GM12878 (cell line): ENCODE data around the gene DPY19L1. TPM values are rescaled to one million over a fixed set of nuclear protein-coding genes. Genes with fewer than 3 reads are reported as not detected.

Source experiments
- ATAC-seq: fragments of 200-7000 bp; cut with Tn5 transposase; 3 replicates; pipeline ENCODE4 v1.9.1; 2020; ENCODE audit warnings: mild to moderate bottlenecking, moderate library complexity
- BruUV-seq: library from RNA; stranded (reverse); fragments of 400-500 nt; replicated peaks from 2 replicates; lab custom pipeline; 2021; lab: Mats Ljungman, UMichigan
- CTCF ChIA-PET: fragments of 300-600 bp; sonication (Branson Sonifier 250); formaldehyde crosslinking; extraction: SDS; loops from one replicate; lab custom pipeline; 2021; ENCODE audit warnings: inconsistent platforms; lab: Yijun Ruan, JAX
- POLR2A ChIA-PET: fragments of 350-600 bp; formaldehyde crosslinking; extraction: SDS; loops from one replicate; lab custom pipeline; 2021; ENCODE audit warnings: inconsistent platforms; lab: Charles Lee
- RAD21 ChIA-PET: fragments of 300-600 bp; sonication (Branson Sonifier 250); formaldehyde crosslinking; loops from one replicate; lab custom pipeline; 2023; ENCODE audit warnings: antibody characterized with exemption; ENCODE audit not compliant: unreplicated experiment; lab: Charles Lee
- SMC1A ChIA-PET: fragments of 300-600 bp; sonication (Branson Sonifier 250); formaldehyde crosslinking; loops from one replicate; lab custom pipeline; 2023; ENCODE audit not compliant: unreplicated experiment, uncharacterized antibody; lab: Charles Lee
- DNase-seq: peaks from one replicate; pipeline ENCODE4 v3.0.0-alpha.2; 2011; ENCODE audit warnings: low read depth, low spot score
- FAIRE-seq: peaks from 3 replicates; lab custom pipeline; 2011; peaks lifted over from hg19 to GRCh38; lab: Jason Lieb, UNC
- H2AFZ ChIP-seq: 2 replicates; pipeline ENCODE4 v1.6.0; 2011; ENCODE audit warnings: low read depth, low read length, control low read depth; ENCODE audit not compliant: control insufficient read depth
- H3K27ac ChIP-seq: 2 replicates; pipeline ENCODE4 v1.5.1; 2011; ENCODE audit warnings: control low read depth; ENCODE audit not compliant: control insufficient read depth, insufficient read depth
- H3K27me3 ChIP-seq, 2 experiments: replicated peaks in 1 of 2; 2 replicates each; pipeline versions ENCODE4 v1.6.0 to v1.6.1; 2011; ENCODE audit warnings: low read length in 1 of 2; ENCODE audit not compliant: control insufficient read depth in 2 of 2, insufficient read depth in 2 of 2
- H3K36me3 ChIP-seq, 2 experiments: 2 replicates each; pipeline ENCODE4 v1.5.1; 2011; ENCODE audit warnings: low read length in 1 of 2; ENCODE audit not compliant: control insufficient read depth in 2 of 2, insufficient read depth in 2 of 2
- H3K4me1 ChIP-seq: 2 replicates; pipeline ENCODE4 v1.6.1; 2011; ENCODE audit warnings: mild to moderate bottlenecking, low read length, moderate library complexity, mixed read lengths; ENCODE audit not compliant: control insufficient read depth, insufficient read depth
- H3K4me2 ChIP-seq: 2 replicates; pipeline ENCODE4 v1.6.0; 2011; ENCODE audit warnings: control low read depth; ENCODE audit not compliant: control insufficient read depth, insufficient read depth
- H3K4me3 ChIP-seq: fragments of 200-600 bp; sonication (generic); 2 replicates; pipeline ENCODE4 v1.5.1; 2016
- H3K79me2 ChIP-seq: 2 replicates; pipeline ENCODE4 v1.6.0; 2011; ENCODE audit warnings: low read length; ENCODE audit not compliant: control insufficient read depth, insufficient read depth
- H3K9ac ChIP-seq: 2 replicates; pipeline ENCODE4 v1.8.0; 2011; ENCODE audit warnings: low read length, control low read depth, mixed read lengths; ENCODE audit not compliant: control insufficient read depth, insufficient read depth
- H3K9me3 ChIP-seq: replicated peaks from 3 replicates; pipeline ENCODE4 v1.5.1; 2011; ENCODE audit warnings: mild to moderate bottlenecking, low read length; ENCODE audit not compliant: control insufficient read depth, insufficient read depth
- H4K20me1 ChIP-seq: 2 replicates; pipeline ENCODE4 v1.6.0; 2011; ENCODE audit not compliant: control insufficient read depth, insufficient read depth
- EGR1 ChIP-seq, 2 experiments: IDR thresholded peaks; 1 replicate in 1 of 2; 2 replicates in 1 of 2; pipeline ENCODE4 v1.6.1; 2011 to 2012; ENCODE audit warnings: low read depth in 2 of 2, low read length in 2 of 2, borderline replicate concordance in 1 of 2, mild to moderate bottlenecking in 1 of 2, moderate library complexity in 1 of 2
- MEF2B ChIP-seq: fragments of 450-650 bp; IDR thresholded peaks from 2 replicates; pipeline ENCODE4 v1.6.1; 2018; ENCODE audit warnings: mild to moderate bottlenecking, moderate library complexity; ENCODE audit not compliant: partially characterized antibody, poor library complexity, severe bottlenecking
- MLLT1 ChIP-seq: fragments of 450-650 bp; IDR thresholded peaks from 2 replicates; pipeline ENCODE4 v1.6.1; 2016; ENCODE audit warnings: mild to moderate bottlenecking
- NR2C1 ChIP-seq: fragments of 450-650 bp; IDR thresholded peaks from 2 replicates; pipeline ENCODE4 v1.6.1; 2017; ENCODE audit warnings: antibody characterized with exemption, mild to moderate bottlenecking, moderate library complexity
- SIX5 ChIP-seq: IDR thresholded peaks from 2 replicates; pipeline ENCODE4 v1.6.1; 2011; ENCODE audit warnings: mild to moderate bottlenecking, low read depth, low read length, moderate library complexity; ENCODE audit not compliant: severe bottlenecking
- SMARCA5 ChIP-seq: fragments of 450-650 bp; IDR thresholded peaks from 2 replicates; pipeline ENCODE4 v1.6.1; 2017; ENCODE audit warnings: mild to moderate bottlenecking
- YBX1 ChIP-seq: fragments of 450-650 bp; IDR thresholded peaks from 2 replicates; pipeline ENCODE4 v1.6.1; 2016; ENCODE audit warnings: antibody characterized with exemption
- ZBTB11 ChIP-seq: fragments of 450-650 bp; formaldehyde crosslinking; IDR thresholded peaks from 2 replicates; pipeline ENCODE4 v1.5.0; 2022; ENCODE audit warnings: mild to moderate bottlenecking, missing genetic modification characterization
- ZNF592 ChIP-seq: fragments of 450-650 bp; IDR thresholded peaks from 2 replicates; pipeline ENCODE4 v1.6.1; 2017; ENCODE audit warnings: mild to moderate bottlenecking, moderate library complexity
- ZZZ3 ChIP-seq: IDR thresholded peaks from 2 replicates; pipeline ENCODE4 v1.6.1; 2011; ENCODE audit warnings: low read depth; ENCODE audit not compliant: control insufficient read depth, insufficient read length
- WGBS: methylation state at CpG from one replicate; pipeline ENCODE4 v1.1.6; 2016; ENCODE audit warnings: low lambda C conversion rate; ENCODE audit not compliant: insufficient replicate concordance, insufficient coverage; ENCODE audit errors: missing lambda C conversion rate; 5-methylcytosine and 5-hydroxymethylcytosine counted together
- in situ Hi-C: fragments of 300-500 bp; cut with MboI; formaldehyde crosslinking; loops from 9 replicates; pipeline ENCODE4 v1.14.3; 2018; ENCODE audit warnings: mixed read lengths
- intact Hi-C: fragments of 100-400 bp; cut with micrococcal nuclease; formaldehyde crosslinking; loops from one replicate; pipeline ENCODE4 v1.14.2; 2022; ENCODE audit not compliant: unreplicated experiment
- polyA plus RNA-seq, 11 experiments: library from polyadenylated mRNA; depleted of rRNA in 4 of 11; unstranded in 6 of 11; stranded (reverse) in 5 of 11; fragments of >200 nt; fragmentation: Nextera tagmentation in 4 of 11; fragmentation: Illumina TruSeq in 1 of 11; extraction: Ambion mirVana in 4 of 11; extraction: Trizol in 1 of 11; gene quantifications; 1 replicate in 1 of 11; 2 replicates in 10 of 11; pipeline versions ENCODE4 v1.2.1 to v1.2.3, GENCODE V29; 2011 to 2016; ENCODE audit warnings: inconsistent platforms in 2 of 11, missing spikeins in 2 of 11, low read depth in 1 of 11
- total RNA-seq, 4 experiments: library from RNA; depleted of rRNA in 3 of 4; stranded (reverse); fragments of >200 nt in 3 of 4; fragmentation: Illumina TruSeq in 1 of 4; extraction: Trizol in 1 of 4; gene quantifications; 2 replicates each; pipeline versions ENCODE4 v1.2.1 to v1.2.3, GENCODE V29; 2013 to 2021

DPY19L1 gene
- total and polyA plus RNA-seq, 10 of the 15 experiments (the other 5 are each of a cell fraction or from before 2014, with no cell fraction given) = 0.47 to 35.4 (median 3.8) TPM

- intact Hi-C loops (no loop called here), in situ Hi-C loops (no loop called here)
- no TSS peak for BruUV-seq
- CTCF ChIA-PET = no interaction called here
- DNase-seq (no peak), FAIRE-seq (no peak)
- Histone ChIP-seq H3K27ac (no peak overlapping the region), H3K9me3 (no peaks in the 10 kb centered on the region)
- TF ChIP-seq ZBTB11 = no peak
- no peak for TF ChIP-seq SMARCA5
- no peak for TF ChIP-seq MEF2B
- TF ChIP-seq ZNF592 = no peak
- no peak for TF ChIP-seq SIX5
- TF ChIP-seq ZZZ3 = no peak
- no peak for TF ChIP-seq YBX1
- TF ChIP-seq NR2C1 = no peak
- no peak for TF ChIP-seq EGR1 (IDR thresholded peaks at IDR 0.05; ENCODE audit: borderline replicate concordance in 1 of 2, low read depth in 2 of 2, low read length in 2 of 2)
- no peak for TF ChIP-seq MLLT1
- TF ChIP-seq, all 136 proteins: peak for 0
- H4K20me1 ChIP-seq = no peaks in the 10 kb centered on the region
- WGBS = 15% methylated on average over 4 of the region's 4 CpGs
- ChIA-PET POLR2A (no interaction called here), RAD21 (no interaction called here), SMC1A (no interaction called here)
- no peak overlapping the region for H3K4me3 ChIP-seq
- no peaks in the 10 kb centered on the region for H3K4me1 ChIP-seq
- no peak overlapping the region for H3K4me2 ChIP-seq
- no peak overlapping the region for H3K9ac ChIP-seq
- H3K79me2 ChIP-seq = no peaks in the 10 kb centered on the region
- no peaks in the 10 kb centered on the region for H3K36me3 ChIP-seq
- H3K27me3 ChIP-seq = no peaks in the 10 kb centered on the region
- no peak for ATAC-seq
- H2AFZ ChIP-seq = no peak overlapping the region
These were observed 132.3 kb downstream of the DPY19L1 start for GRCh38 chr7:34904987-34905386.
